ENCODE results near the gene LRRFIP1. TPM values are rescaled to one million over a fixed set of nuclear protein-coding genes. Genes with fewer than 3 reads are reported as not detected.
A peak's percentile ranks its signal among the peaks of the same experiment; 100 is the strongest.
"Not testable (repeated sequence)": the region's sequence is repeated elsewhere in the genome, so short reads cannot be mapped to it uniquely, and the experiment has no call there.

The LRRFIP1 gene
- total RNA-seq, 1 donor from 2014 or later: 158 TPM

DNA sequence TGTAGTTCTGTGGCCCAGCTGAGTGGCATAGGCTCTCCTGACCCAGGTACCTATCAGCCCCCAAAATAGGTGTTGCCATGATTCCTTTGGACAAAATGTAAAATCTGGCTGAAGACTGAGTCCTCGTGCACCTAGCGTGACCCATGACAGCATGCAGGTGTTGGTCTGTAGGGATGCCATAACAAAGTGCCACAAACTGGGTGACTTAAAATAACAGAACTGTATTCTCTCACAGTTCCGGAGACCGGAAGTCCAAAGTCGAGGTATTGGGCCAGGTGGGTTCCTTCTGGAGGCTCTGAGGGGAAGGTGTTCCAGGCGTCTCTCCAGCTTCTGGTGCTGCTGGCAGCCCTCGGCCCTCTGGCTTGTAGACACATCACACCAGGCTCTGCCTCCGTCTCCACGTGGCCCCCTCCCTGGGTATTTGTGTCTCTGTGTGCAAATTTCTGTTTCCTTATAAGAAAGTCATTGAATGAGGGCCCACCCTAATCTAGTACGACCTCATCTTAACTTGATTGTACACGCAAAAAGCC, 34.5 kb downstream of the LRRFIP1 start:
- DNase-seq (ENCODE audit: low read depth): no peak

DNA sequence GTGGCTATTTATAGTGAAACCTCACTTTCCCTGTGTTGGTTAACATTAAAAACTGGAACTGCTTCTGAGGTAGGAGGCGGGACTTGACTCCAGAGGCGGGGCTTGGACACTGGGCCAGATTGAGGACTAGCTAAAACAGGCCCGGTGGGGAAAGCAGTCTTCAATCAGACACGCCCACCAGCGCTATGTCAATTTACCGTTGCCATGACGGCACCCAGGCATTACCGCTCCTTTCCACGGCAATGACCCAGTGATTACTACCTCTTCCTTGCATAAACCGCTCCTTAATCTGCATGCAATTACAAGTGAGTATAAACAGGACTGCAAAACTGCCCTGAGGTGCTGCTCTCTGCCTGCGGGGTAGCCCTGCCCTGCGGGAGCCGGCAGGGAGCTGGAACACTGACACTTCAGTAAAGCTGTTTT, 35.3 kb downstream of the LRRFIP1 start:
- no peak for DNase-seq (ENCODE audit: low read depth)

DNA sequence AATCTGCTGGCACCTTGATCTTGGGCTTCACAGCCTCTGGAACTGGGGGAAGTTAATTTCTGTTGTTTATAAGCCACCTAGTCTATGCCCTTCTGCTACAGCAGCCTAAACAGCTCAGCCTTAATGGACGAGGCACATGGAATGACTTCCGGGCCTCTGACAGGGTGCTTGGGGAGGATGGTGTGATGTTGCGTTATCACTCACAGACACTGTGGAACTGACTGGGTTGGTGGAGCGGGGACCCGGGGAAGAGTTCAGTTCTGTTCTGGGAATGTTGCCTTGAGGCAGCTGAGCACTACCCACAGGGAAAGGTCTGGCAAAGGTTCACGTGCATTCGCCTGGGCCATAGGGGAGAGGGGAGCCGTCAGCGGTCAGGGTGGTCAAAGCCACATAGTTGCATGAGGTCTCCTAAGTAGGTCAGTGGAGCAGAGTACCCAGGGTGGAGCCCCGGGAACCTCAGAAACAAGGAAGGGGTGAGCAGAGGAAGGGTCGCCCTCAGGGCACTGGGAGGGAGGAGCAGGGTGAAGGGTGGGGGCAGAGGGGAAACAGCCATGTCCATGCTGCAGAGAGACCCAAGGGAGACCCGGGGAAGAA, 36.2 kb downstream of the LRRFIP1 start:
- DNase-seq (ENCODE audit: low read depth): no peak

DNA sequence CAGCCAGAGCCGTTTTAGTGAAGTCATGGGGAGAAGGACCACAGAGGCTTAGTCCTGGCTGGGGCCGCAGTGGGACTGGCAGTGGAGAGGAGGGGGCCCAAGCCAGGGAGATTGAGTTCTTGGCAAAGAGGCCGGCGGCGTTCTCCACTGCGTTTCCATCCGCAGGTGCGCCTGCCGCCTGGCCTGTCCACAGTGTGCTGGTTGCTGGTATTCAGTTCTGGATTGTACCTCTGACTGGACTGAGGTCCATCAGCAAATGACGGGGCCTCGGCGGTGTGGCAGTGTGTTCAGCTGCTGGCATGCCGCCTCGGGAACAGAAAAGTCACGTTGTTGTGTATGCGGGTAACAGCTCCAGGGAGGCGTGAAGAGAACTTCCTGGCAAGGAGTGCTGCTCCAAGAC, 36.8 kb downstream of the LRRFIP1 start:
- no peak for DNase-seq (ENCODE audit: low read depth)

DNA sequence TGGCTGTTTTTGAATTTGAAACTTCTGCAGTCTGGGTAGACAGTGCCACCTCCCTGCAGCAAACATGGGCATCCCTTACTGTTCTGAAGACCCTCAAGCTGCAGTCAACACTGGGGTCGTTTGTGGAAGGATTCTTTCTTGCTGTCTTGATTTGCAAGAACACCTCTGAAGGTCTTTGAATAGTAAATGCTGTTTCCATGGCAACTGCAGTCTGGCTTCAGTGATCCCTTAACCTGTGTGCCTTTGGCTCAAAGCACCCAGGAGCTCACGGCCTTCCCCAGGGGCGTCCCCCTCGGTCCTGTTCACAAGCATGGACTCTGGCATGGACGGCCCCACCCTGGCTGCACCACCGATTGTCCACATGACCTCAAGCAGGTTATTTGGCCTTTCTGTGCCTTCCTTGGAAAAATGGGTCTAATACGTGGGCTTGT, 38.3 kb downstream of the LRRFIP1 start:
- DNase-seq (ENCODE audit: low read depth): no peak

DNA sequence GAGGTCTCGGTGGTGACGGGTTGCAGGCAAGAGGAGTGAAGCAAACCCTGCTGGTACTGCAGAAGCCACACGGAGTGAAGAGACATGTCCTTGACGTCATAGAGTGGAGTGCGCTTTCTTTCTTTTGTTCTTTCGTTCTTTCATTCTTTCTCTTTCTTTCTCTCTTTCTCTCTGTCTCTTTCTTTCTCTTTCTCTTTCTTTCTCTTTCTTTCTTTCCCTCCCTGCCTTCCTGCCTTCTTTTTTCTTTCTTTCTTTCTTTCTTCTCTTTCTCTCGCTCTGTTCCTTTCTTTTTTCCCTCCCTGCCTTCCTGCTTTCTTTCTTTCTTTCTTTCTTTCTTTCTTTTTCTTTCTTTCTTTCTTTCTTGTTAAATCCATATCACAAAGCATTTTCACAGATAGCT, 39.2 kb downstream of the LRRFIP1 start:
- DNase-seq (ENCODE audit: low read depth): no peak

DNA sequence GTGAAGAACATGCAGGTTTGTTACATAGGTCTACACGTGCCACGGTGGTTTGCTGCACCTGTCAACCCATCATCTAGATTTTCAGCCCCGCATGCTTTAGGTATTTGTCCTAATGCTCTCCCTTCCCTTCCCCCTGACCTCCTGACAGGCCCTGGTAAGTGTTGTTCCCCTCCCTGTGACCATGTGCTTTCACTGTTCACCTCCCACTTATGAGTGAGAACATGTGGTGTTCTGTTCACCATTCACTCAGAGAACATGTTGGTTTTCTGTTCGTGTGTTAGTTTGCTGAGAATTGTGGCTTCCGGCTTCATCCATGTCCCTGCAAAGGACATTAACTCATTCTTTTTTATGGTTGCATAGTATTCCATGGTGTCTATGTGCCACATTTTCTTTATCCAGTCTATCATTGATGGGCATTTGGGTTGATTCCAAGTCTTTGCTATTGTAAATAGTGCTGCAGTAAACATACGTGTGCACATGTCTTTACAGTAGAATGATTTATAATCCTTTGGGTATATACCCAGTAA, 39.7 kb downstream of the LRRFIP1 start:
- not testable (repeated sequence) for DNase-seq (ENCODE audit: low read depth)

DNA sequence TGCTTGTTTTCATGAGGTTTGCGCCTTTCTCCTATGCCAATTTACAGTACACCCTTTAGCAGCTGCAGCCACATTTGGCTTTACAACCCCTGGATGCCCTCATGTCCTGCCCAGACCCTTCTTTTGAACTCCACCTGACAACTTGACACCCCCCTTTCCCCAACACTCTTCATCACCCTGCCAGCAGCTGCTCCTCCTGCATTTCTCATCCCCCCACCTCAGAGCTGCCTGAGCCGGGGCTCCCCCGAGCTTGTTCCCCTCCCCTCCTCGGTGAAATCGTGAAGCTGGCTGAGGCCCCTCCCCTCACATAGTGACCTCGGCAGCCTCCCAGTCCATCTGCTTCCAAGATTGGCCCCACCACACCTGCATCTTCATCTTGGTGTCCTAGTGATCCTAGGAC, 40.5 kb downstream of the LRRFIP1 start:
- DNase-seq (ENCODE audit: low read depth): no peak

DNA sequence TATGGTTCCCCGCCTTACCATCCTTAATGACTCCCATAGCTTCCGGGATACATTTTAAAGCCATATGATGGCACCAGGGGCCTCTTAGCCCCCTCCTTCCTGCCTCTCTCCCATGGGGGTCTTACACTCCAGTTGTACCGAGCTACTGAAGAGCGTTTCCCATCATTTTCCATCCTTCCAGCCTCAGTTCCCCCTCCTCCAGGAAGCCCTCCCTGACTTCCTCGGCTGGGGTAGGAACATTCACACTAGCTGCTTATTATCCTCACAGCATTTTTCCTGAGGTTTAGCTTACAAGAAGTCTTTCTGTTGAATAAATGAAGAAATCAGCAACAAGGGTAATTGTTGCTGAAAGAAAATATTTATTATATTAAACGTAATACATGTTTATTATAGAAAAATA, 41.1 kb downstream of the LRRFIP1 start:
- DNase-seq (ENCODE audit: low read depth): no peak

DNA sequence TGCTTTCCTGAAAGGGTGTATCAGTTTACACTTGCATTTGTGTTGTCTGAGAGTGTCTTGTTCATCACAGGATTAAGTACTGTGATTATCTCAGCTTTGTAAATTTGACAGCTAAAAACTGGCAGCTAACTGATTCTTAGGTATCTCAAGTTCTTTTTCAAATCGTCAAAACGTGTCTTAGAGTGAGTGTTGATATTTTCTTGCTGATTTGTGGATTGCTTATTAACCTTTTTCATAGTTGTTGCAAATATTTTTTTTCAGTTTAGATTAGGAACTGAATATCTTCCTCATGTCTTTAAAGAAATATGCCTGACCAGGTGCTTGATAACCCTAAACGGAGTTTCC, 41.9 kb downstream of the LRRFIP1 start:
- no peak for DNase-seq (ENCODE audit: low read depth)

DNA sequence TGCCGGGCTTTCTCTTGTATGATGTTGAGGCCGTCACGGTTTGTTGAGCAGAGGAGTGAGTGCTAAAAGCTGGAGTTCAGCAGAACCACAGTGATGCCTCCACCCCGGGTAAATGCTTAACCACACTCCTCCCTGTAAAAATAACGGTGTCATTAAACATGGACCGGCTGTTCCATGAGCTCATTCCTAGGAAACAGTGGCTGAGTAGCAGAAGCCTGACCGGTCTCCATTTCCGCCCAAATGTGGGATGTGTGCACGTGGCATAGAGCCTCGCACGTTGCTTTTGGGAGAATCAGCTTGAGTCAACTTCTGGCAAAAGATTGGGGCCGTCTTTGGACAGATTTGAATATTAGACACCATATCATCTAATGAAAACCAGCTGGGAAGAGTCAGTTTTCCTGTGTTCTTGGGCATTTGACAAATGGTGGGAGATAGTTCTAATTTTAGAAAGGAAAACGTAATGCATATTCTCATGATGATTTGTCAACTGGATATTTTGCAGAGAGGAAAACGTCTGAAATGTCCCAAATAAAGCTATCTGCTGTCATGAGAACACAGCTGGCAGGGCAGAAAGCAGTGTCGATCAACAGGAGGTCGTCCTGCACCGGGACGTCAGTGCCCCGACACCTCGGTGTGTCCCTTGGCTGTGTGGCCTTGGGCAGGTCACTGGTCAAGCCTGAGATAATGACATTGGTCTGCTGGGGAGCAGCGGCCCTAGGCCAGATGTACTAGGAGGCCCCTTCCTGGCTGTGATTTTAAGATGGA, 42.4 kb downstream of the LRRFIP1 start:
- DNase-seq (ENCODE audit: low read depth): peak; percentile 99

DNA sequence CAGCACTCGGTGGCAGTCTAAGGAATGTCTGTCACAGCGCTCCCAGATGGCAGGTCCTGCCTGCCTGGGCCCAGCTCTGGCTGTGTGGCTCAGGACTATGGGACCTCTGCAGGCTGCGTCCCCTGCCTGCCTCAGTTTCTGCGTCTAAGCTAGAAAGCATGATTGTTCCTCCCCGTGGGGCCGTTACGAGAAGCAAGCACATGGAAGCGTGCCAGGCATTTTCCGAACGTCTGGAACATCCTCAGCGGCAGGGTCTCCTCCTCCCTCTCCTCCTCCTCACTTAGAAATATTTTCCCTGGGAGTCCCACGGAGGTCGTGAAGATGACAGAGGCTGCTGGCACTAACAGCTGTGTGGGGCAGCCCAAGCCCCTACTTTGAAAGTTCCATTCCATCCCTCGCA, 43.3 kb downstream of the LRRFIP1 start:
- no peak for DNase-seq (ENCODE audit: low read depth)

DNA sequence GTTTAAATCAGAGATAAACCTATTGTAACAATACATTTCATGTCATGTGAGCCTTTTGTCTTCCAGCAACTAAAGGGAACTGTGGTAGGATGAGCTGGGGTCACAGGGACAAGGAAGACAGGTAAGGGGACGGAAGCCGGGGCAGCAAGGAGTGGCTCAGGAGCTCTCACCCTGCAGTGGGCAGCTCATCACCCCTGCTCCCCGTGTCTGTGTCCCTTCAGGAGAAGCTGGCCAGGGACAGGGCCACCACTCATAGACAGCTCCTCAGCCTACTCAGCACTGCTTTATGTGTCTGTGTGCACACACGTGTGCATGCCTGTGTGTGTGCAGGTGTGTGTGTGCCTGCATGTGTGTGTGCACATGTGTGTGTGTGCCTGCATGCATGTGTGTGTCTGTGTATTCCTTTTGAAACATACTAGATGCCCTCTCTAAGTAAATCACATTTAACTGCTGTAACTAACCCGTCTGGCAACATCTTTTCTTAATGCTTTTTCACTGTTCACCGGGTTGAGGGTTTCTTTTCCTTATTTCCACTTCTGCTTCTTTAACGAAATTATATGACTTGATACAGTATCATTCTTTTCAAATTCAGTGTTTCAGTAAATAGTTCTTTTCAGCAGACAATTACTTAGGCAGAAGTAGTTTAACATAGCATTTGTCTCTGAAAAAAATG, 44.2 kb downstream of the LRRFIP1 start:
- no peak for DNase-seq (ENCODE audit: low read depth)

DNA sequence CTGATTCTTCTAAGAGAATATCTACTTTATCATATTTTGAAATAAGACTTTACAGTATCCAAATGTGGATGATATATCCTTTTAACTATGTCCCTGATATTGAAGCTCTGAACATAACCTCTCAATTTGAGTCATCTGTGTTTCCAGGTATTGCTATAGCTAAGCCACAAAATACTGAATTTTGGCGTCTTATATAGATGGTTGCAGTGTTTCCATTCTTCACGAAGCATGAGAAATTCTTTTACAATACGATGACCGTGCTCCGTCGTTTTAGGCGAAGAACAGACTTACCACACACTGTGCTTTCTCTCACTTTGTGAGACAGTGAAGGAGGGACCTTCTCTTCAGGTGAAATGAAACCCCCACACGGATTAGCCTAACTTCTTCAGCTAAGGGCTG, 45.3 kb downstream of the LRRFIP1 start:
- DNase-seq (ENCODE audit: low read depth): no peak

DNA sequence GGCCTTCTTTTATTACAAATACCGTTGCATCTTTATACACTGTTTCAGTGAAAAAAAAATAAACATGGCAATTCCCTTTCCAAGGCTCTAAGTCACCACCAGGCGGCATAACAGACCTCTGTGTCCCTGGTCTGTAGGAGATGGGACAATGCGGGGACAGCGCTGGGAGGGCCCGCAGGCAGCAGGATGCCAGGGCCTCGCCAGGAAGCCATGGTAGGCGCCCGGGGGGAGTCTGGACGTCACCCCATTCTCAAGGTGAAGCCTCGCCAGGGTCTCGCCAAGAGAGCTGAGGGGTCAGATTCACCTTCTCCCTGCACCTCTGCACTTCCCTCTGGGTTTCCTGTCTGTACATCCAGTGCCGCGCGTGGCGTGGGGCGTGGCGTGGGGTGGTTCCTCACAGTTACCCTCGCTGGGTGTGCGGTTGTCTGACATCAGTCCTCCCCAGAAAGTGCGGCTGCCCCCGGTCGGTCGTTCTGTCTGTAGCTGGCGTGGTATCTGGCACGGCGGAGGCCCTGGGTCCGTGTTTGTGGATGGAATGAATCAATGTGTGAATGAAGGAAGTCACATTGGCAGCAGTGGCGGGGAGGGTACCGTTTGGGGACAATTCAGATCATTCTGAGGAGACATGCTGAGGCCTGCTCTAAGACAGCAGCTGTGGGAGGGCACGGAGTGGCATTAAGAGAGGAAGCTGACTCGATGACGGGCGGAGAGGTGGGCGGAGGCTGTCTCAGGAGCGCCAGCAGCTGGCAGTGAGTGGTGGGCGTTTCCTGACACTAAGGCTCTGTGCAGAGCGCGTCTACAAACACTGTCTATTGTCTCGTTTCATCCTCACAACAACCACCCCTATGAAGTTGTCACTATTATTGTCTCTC, 46.0 kb downstream of the LRRFIP1 start:
- peak; percentile 86 for DNase-seq (ENCODE audit: low read depth)

DNA sequence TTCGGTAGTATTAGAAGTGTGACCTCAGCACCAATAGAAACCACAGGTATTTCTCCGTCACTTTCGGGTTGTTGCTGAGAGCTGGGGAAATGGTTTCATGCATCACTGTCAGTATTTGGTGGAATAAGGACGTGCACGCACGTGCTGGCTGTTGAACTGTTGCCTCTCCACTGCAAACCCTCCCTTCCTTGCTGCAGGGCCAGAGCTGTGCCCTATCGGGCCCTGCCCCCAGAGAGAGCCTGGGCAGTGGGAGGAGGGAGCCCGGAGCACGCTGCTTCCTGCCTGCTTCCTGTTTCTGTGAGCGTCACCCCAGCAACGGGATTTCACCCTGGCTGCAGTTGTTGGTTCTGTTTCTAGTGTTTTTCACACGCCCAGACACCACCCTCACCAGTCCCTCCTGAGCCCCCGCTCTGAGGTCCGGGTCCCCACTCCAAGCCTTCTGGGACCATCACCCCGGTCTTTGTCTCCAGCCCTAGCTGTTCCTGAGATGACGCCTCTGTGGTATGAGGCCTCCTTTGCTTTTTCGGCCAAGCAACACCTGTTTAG, 47.4 kb downstream of the LRRFIP1 start:
- DNase-seq (ENCODE audit: low read depth): peak; percentile 82

DNA sequence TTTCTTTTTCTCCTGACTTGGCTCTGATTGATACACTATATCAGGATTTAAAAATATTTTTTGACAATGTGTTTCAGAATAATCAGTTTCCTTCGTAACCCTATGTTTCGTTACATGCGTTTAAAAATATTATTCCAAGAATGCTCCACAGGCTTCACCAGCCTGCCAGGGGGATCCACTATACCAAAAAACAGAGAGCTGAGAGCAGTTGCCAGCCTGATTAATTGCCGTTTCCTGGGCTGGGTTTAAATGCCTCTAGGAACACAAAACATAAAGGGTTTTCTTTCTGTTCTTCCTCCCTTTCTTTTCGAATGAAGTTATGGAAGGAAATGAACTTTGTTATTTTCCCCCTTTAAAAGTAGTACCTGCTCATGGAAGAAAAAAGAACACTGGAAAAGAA, 47.9 kb downstream of the LRRFIP1 start:
- no peak for DNase-seq (ENCODE audit: low read depth)

DNA sequence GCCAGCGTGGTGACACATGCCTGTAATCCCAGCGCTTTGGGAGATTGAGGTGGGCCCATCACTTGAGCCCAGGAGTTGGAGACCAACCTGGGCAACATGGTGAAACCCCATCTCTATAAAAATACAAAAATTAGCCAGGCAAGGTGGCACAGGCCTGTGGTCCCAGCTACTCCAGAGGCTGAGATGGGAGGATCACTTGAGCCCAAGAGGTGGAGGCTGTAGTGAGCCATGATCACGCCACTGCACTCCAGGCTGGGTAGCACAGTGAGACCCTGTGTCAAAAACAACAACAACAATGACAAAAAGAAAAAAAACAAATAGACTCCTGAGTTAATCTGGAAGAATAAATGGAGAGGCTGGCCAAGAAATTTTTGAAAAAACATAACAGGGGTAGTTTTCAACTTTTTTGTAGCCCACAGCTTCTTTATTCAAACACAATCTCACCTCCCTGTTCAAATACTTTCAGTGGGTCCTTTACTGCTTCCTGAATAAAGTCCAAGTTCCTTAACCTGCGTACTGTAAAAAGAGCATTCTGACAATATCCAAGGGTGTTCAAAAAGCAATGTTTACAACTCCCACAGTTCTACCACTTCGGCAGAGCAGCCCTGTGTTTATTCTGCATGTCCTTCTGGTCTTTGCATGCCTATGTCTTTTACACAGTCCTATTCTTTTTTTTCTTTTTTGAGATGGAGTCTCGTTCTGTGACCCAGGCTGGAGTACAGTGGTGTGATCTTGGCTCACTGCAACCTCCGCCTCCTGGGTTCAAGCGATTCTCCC, 53.5 kb downstream of the LRRFIP1 start:
- no peak for DNase-seq (ENCODE audit: low read depth)

DNA sequence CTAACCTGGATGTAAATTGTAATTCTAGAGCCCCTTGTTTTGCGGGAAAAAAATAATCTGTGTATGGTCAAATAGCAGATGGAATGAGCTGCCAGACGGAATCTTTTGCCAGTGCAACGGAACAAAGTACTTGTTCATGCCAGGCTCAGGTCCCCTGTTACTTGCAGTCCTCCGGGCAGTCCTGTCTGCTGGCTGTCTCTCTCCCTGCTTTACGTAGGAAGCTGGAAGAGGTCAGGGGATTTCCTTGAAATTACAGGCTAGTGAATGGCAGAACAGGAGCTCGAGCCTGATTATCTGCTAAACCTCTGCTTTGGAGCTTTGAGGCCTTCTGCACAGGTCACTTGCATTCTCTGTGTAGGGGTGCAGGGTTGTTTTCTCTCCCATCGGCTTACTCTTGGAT, 54.8 kb downstream of the LRRFIP1 start:
- no peak for DNase-seq (ENCODE audit: low read depth)
